ENCODE measurements around the gene LMOD1. TPM values are rescaled to one million over a fixed set of nuclear protein-coding genes. Genes with fewer than 3 reads are reported as not detected.
"Not testable (repeated sequence)": the region's sequence is repeated elsewhere in the genome, so short reads cannot be mapped to it uniquely, and the experiment has no call there.

LMOD1 gene
- total RNA-seq, 1 donor from 2014 or later: not detected

DNA sequence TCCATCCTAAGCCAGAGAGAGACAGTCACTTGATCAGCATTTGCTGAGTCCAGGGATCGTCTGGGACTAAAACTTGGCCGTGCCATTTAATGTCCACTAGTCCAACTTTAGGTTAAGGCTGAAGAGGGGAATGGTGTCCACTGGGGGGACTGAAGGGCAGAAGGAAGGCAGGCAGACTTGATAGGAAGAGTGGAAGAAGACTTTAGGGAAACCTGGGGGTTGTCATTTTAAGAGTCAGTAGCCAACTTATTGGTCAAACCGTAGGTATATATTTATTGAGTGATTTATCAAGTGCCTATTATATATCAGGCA, 1.3 kb upstream of the LMOD1 start:
- no peak for DNase-seq (ENCODE audit: low read depth in 2 of 2)

- no peak for DNase-seq (ENCODE audit: low read depth in 2 of 2)
Observed at GRCh38 chr1:201945863-201946223, 505 bp downstream of the LMOD1 start.

DNA sequence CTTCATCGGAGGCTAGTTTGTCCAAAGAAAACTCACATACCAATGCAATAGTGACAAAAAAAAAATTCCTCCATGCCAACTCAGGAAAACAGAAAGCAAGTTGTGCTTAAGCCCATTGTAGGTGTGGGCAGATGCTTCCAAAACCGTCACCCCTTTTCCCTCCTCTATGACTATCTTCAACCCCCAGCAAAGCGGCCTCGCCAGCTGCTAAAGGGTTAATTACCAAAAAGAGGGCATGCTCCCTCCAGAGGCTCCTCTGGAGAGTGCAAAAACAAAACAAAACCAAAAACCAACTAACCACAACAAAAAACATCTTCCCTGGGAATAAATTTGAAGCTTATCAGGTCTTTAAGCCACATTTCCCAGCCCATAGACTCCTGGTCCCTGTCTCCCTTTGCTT, 1.2 kb downstream of the LMOD1 start:
- DNase-seq (ENCODE audit: low read depth in 2 of 2): no peak

GRCh38 chr1:201944639-201945038, 1.7 kb downstream of the LMOD1 start:
- DNase-seq (ENCODE audit: low read depth in 2 of 2): no peak

DNA sequence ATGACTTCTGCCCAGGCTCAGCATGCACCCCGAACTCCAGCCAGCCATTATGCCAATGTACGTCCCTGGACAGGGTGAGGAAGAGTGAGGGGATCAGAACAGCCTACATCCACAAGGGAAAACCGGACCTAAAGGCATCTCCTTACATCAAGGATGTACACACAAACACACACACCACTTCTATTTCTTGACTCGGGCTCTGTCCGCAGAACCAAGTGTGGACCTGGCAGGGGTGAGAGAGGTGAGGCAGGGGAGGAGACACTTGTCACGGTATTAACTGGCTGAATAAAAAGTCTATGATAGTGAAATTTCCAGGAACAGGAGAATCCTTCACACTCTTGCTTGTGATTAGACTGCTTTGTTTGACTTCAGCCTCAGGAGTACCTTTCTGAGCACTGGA, 2.3 kb downstream of the LMOD1 start:
- DNase-seq (ENCODE audit: low read depth in 2 of 2): no peak

DNA sequence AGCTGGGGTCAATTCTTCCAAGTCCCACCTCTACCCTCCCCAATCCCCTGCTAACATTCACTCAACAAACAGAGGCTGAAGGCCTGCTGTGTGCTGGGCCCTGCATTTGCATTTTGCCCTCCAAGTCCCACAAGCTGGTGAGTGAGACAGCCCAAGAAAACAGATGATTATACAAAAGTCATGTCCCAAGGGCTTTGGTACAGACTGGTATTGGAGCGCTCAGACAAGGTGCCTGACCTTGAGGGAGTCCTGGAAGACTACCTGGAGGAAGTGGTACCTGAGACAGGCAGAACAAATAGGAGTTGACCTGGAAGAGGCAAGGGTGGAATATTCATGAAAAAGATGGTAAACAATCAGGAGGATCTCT, 4.2 kb downstream of the LMOD1 start:
- DNase-seq (ENCODE audit: low read depth in 2 of 2): no peak

- DNase-seq (ENCODE audit: low read depth in 2 of 2): no peak
Observed at GRCh38 chr1:201941420-201942128, 4.8 kb downstream of the LMOD1 start.

- not testable (repeated sequence) for DNase-seq (ENCODE audit: low read depth in 2 of 2)
Observed at GRCh38 chr1:201940316-201940715, 6.0 kb downstream of the LMOD1 start.

- DNase-seq (ENCODE audit: low read depth in 2 of 2): no peak
Observed at GRCh38 chr1:201939574-201939973, 6.8 kb downstream of the LMOD1 start.

DNA sequence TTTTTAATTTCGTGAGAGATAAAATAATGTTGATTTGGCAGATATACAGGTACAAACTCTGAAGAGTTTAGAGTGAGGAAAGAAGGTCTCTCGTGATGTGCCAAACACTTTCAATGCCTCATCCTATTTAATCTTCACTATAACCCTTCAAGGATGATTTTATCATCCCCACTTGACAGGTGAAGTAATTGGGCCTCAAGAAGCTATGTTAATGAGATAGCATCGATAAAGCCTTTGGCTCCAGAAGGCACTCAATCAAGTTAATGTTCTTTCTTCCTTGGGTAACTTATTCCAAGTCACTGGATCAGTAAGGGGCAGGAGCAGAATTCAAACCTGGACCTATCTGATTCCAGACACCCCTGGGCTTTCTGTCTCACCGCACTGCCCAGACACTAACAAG, 7.2 kb downstream of the LMOD1 start:
- DNase-seq (ENCODE audit: low read depth in 2 of 2): no peak

GRCh38 chr1:201938440-201939035, 7.8 kb downstream of the LMOD1 start:
- DNase-seq (ENCODE audit: low read depth in 2 of 2): no peak

GRCh38 chr1:201937624-201938213, 8.6 kb downstream of the LMOD1 start:
- peak; percentile 60 to 74 for DNase-seq (ENCODE audit: low read depth in 2 of 2)

- no peak for DNase-seq (ENCODE audit: low read depth in 2 of 2)
Observed at GRCh38 chr1:201933840-201934430, 12.4 kb downstream of the LMOD1 start.

- no peak for DNase-seq (ENCODE audit: low read depth in 2 of 2)
Observed at GRCh38 chr1:201930803-201931202, 15.5 kb downstream of the LMOD1 start.

GRCh38 chr1:201930137-201930536, 16.2 kb downstream of the LMOD1 start:
- DNase-seq (ENCODE audit: low read depth in 2 of 2): no peak

DNA sequence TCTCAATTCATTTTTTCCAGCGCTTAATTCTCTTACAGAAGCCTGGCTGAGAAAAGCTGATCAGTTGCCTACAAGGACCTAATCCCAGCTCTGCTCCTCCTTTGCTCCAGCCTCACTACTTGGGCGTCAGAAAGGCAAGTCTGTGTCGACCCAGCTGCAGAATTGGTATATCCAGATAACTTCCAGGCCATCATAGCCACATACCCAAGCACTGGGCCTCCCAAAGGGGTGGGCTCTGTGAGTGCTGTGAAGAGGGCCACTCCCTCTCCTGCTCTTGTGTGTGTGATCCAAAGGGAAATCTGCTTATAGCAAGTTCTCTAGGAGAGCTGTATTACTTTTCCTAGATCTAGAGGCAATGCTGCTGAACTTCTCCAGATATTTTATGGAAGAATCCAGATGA, 18.1 kb downstream of the LMOD1 start:
- DNase-seq (ENCODE audit: low read depth in 2 of 2): no peak

GRCh38 chr1:201925981-201926645, 20.2 kb downstream of the LMOD1 start:
- DNase-seq (ENCODE audit: low read depth in 2 of 2): no peak

GRCh38 chr1:201925301-201925567, 21.1 kb downstream of the LMOD1 start:
- DNase-seq (ENCODE audit: low read depth in 2 of 2): no peak

DNA sequence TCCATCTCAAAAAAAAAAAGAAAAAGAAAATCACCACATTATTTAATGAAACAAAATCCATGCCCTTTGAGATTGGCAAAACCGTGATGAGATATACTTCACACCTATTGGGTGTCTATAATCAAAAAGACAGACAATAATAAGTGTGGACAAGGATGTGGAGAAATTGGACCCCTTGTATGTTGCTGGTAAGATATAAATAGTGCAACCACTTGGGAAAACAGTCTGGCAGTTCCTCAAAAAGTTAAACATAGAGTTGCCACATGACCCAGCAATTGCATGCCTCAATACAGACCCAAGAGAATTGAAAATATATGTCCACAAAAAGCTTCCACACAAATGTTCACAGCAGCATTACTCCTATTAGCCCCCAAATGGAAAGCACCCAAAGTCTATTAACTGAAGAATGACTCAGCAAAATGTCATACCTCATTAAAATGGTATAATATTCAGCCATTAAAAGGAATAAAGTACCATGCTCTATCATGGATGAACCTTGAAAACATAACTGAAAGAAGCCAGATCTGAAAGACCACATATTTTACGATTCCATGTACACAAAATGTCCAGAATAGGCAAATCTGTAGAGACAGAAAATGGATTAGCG, 24.3 kb downstream of the LMOD1 start:
- DNase-seq (ENCODE audit: low read depth in 2 of 2): no peak

DNA sequence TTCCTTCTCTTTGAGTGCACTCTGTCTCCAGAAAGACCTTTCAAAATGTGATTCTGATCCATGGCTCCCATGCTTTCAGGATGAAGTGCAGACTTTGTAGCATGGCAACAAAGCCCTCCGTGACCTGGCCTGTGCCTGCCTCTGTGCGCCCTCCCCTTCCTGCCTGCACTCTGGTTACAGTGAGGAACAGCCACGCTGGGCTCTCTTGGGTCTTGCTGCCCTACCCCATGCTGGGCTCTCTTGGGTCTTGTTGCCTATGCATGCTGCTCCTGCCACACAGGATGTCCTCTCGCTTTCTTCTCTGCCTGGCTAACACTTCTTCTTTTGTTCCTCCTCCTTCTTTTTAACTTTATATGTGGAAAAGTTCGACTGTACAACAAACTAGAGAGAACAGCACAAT, 28.0 kb downstream of the LMOD1 start:
- no peak for DNase-seq (ENCODE audit: low read depth in 2 of 2)

GRCh38 chr1:201917362-201918033, 28.9 kb downstream of the LMOD1 start:
- peak in 1 of 2 donors; percentile 86 for DNase-seq (ENCODE audit: low read depth in 2 of 2)
